HG03521 (cell line): Measurements from ENCODE around the gene NSL1.
"Not testable (repeated sequence)": the region's sequence is repeated elsewhere in the genome, so short reads cannot be mapped to it uniquely, and the experiment has no call there.

Experiments used
- ATAC-seq: cut with Tn5 transposase; IDR thresholded peaks from one replicate; pipeline ENCODE4 v1.9.1; 2021; ENCODE audit warnings: mild to moderate bottlenecking, moderate library complexity; ENCODE audit not compliant: unreplicated experiment

NSL1 gene

DNA sequence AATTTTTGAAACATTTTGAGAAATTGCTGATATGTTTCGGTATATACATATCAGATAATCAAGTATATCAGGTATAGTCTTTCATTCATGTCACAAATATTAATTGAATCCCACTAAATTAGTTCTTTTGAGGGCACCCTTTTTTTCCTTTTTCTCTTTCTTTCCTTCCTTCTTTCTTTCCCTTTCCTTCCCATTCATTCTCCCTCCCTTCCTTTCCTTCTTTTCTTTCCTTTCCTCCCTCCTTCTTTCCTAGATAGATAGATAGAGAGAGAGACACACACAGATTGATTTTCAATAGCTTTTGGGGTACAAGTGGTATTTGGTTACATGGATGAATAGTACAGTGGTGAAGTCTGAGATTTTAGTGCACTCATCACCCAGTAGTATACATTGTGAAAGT lies 5.7 kb downstream of the NSL1 start:
- ATAC-seq: no peak

DNA sequence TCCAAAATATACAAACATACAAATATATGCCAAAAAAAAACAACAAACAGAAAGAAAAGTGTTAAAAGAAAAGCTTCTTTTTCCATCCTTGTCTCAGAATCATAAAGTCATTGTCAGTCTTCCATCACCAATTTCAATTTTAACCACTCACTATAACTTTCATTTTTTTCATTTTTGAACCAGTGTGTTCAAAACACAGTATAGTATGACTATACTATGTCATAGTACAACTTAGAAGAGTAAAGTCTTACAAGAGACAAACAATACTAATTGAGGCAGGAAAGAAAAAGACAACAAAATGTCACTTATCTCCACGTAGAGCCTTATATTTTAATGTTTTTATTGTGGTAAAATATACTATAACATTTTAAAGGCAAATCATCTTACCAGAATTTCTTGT lies 7.6 kb downstream of the NSL1 start:
- no peak for ATAC-seq

GRCh38 chr1:212782422-212783154 lies 9.0 kb downstream of the NSL1 start:
- ATAC-seq: no peak

- ATAC-seq: no peak
Observed at GRCh38 chr1:212781225-212781624, 10.4 kb downstream of the NSL1 start.

- no peak for ATAC-seq
Observed at GRCh38 chr1:212780759-212781158, 10.8 kb downstream of the NSL1 start.

GRCh38 chr1:212779086-212779485 lies 12.5 kb downstream of the NSL1 start:
- not testable (repeated sequence) for ATAC-seq

DNA sequence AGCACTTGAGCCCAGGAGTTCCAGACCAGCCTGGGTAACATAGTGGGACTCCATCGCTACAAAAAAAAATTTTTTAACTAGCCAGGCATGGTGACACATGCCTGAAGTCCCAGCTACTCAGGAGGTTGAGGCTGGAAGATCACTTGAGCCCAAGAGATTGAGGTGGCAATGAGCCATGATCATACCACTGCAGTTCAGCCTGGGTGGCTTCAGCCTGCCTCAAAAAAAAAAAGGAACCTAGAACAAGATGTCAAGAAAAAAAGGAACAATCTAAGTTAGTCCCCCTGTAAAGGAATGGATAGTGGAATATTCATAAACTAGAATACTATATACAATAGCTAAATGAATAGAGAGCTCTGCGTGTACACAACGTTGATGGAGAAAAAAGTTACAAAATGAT lies 14.4 kb downstream of the NSL1 start:
- no peak for ATAC-seq

DNA sequence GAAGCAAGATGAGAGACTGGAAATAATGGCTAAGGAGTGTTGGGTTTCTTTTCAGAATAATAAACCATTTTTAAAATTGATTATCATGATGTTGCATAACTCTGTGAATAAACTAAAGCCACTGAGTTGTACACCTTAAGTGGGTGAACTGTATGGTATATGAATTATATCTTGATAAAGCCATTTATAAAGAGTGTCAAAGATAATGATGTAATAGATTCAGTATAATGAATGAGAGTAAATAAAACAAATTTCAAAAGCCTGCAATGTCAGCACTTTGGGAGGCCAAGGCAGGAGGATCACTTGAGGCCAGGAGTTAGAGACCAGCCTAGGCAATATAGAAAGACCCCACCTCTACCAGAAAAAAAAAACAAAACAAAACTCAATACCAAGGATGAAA lies 16.3 kb downstream of the NSL1 start:
- no peak for ATAC-seq

DNA sequence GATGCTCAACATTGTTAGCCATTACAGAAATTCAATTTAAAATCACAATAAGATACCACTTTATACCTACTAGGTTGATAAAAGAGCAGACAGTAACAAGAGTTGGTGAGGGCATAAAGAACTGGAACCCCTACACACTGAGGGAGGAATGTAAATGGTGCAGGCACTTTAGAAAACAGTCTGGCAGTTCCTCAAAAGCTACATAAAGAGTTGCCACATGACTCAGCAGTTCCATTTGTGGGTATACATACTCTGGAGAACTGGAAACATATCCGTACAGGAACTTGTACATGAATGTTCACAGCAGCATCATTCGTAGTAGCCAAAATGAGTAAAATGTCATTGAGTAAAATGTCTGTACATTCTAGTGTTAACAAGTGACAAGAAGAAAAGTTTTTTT lies 17.0 kb downstream of the NSL1 start:
- ATAC-seq: no peak

DNA sequence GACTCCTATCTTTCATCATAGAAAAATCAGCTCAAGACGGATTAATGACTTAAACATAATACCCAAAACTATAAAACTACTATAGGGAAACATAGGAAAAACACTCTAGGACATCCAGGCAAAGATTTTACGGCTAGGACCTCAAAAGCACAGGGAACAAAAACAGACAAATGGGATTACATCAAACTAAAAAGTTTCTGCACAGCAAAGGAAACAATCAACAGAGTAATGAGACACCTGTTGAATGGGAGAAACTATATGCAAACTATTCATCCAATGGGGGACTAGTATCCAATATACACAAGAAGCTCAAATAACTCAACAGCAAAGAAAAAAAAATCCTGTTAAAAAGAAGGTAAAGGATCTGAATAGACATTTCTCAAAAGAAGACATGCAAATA lies 18.6 kb downstream of the NSL1 start:
- ATAC-seq: no peak

DNA sequence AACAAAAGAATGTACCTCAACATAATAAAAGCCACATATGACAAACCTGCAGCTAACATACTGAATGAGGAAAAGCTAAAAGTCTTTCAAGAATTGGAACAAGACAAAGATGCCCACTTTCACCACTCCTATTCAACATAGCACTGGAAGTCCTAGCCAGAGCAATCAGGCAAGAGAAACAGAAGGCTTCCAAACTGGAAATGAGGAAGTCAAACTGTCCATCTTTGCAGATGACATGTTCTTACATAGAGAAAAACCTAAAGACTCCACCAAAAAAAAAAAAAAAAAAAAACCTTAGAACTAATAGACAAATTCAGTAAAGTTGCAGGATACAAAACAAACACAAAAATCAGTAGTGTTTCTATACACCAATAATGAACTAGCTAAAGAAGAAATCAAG lies 20.2 kb downstream of the NSL1 start:
- no peak for ATAC-seq

DNA sequence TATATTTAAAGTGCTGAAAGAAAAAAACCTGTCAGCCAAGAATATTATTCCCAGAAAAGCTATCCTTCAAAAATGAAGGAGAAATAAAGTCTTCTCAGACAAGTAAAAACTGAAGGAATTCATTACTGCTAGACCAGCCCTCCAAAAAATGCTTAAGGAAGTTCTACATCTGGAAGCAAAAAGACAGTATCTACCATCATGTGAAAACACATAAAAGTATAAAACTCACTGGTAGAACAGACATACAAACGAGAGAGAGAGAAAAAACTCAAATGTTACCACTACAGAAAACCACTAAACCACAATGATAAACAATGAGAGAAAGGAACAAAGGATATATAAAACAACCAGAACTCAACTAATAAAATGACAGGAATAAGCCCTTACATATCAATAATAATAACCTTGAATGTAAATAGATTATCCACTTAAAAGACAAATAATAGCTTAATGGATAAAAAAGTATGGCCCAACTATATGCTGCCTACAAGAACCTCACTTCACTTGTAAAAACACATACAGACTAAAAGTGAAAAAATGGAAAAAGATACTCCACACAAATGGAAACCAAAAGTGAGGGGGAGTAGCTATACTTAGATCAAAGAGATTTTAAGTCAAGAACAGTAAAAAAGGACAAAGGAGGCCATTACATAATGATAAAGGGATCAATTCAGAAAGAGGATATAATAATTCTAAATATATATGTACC lies 22.0 kb downstream of the NSL1 start:
- no peak for ATAC-seq

DNA sequence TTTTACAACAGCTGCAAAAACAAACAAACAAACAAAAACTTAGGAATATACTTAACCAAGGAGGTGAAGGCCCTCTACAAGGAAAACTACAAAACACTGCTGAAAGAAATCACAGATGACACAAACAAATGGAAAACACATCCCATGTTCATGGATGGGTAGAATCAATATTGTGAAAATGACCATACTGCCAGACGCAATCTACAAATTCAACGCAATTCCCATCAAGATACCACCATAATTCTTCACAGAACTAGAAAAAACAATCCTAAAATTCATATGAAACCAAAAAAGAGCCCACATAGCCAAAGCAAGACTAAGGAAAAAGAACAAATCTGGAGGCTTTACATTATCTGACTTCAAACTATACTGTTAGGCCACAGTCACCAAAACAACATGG lies 24.8 kb downstream of the NSL1 start:
- ATAC-seq: not testable (repeated sequence)

GRCh38 chr1:212764718-212765281 lies 26.8 kb downstream of the NSL1 start:
- ATAC-seq: not testable (repeated sequence)

GRCh38 chr1:212762839-212763238 lies 28.7 kb downstream of the NSL1 start:
- ATAC-seq: no peak

DNA sequence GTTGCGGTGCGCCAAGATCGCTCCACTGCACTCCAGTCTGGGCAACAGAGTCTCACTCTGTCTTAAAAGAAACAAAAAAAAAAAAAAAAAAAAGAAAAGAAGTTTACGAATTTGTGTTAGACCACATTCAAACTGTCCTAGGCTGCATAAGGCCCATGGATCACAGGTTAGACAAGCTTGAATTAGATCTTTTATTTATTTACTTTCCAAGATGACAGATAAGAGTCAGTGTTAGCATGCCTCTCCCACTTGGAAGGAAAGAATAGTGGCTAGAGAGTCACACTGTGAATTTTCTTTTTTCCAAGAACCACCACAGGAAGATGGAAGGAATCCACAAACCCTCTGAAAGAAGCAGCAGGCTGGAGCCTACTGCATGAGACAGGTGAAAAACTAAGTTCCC lies 29.3 kb downstream of the NSL1 start:
- ATAC-seq: no peak

DNA sequence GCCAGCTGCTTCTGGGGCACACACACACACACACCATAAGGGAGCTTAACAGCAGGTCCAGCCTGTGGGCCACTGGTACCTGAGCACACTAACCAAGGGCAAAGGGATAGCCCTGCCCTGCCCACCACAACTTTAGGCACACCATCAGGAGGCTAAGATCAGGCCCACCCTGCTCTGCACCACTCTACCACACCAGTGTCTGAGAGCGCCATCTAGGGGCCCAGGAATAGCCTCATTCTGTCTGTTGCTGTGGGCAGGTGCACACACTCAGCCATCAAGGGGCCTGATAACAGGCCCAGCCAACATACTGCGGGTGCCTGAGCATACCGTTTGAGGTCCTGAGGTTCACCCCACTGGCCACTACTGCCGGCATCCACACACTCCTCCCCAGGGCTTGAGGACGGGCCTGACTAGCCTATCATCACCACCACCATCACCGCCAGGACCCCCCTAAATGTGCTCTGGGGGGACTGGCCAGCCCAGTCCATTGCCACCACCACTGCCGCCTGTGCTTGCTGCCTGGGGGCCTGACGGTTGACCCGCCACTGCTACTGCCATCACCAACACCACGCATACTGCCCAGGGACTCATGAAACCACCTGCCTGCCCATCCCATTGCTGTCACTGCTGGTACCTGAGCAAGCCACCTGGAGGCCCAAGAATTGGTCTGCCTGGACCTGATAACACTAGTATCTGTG lies 31.3 kb downstream of the NSL1 start:
- no peak for ATAC-seq

GRCh38 chr1:212759683-212760082 lies 31.9 kb downstream of the NSL1 start:
- ATAC-seq: no peak

DNA sequence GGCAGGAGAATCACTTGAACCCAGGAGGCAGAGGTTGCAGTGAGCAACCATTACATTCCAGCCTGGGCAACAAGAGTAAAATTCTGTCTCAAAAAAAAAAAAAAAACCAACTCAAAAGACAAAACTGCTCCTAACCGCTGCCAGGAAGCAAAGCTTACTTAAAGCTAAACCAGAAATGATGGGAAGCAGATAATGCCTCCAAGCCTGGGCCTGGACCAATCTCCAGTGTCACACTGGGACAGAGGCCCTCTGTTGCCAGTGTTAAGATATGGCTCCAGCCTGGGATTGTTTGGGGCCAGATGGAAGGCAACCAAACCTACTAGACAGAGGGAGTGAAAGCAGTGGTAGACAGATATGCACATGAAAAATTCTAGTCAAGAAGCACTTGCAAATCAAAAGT lies 36.9 kb downstream of the NSL1 start:
- no peak for ATAC-seq

DNA sequence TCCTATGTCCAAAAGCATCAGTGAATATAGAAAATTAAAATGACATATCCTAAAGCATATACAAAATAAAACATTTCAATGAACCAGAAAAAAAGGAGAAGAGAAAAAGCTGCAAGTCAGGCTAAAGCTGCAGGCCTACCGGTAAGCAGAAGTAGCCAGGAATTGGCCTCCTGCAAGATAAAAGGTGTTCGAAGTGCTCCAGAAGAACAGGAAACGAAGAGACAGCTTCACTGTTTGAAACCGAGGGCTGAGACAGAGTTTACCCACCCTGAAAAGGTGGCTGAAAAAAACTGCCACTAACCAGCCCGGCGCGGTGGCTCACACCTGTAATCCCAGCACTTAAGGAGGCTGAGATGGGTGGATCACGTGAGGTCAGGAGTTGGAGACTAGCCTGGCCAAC lies 37.4 kb downstream of the NSL1 start:
- ATAC-seq: no peak

DNA sequence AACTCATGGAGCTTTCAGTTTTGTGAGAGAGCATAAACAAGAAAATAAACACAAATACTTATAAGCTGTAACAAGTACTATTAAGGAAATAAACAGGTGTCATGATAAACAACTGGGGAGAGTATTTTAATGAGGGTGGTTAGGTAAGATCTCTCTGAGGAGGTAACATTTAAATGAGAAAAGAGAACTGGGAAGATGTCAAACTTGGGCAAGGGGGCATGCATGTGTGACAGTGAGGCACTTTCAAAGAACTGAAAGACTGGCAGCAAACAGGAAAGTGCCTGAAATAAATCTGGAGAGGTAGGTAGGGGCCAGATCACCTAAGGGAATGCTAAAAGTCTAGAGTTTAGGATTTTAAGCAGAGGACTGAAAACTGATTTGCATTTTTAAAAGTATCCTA lies 37.8 kb downstream of the NSL1 start:
- no peak for ATAC-seq
